A673 (cell line): ENCODE results near the gene EHMT1. TPM values are rescaled to one million over a fixed set of nuclear protein-coding genes. Genes with fewer than 3 reads are reported as not detected.

Experiments used
- BruUV-seq: library from RNA; stranded (reverse); fragments of 400-500 nt; replicated peaks from 2 replicates; lab custom pipeline; 2021; lab: Mats Ljungman, UMichigan
- CTCF ChIA-PET: fragments of 300-600 bp; sonication (Branson Sonifier 250); formaldehyde crosslinking; loops from one replicate; lab custom pipeline; 2022; ENCODE audit warnings: antibody characterized with exemption; lab: Charles Lee
- POLR2A ChIA-PET: fragments of 300-600 bp; sonication (Branson Sonifier 250); formaldehyde crosslinking; loops from one replicate; lab custom pipeline; 2022; ENCODE audit warnings: antibody characterized with exemption; ENCODE audit not compliant: low non-redundant PET; lab: Charles Lee
- DNase-seq: peaks from one replicate; pipeline ENCODE4 v3.0.0-alpha.2; 2015; ENCODE audit warnings: low spot score
- H3K27ac ChIP-seq: fragments of 200-600 bp; sonication (generic); 2 replicates; pipeline ENCODE4 v1.5.1; 2016; ENCODE audit warnings: mixed run types, low read depth, mild to moderate bottlenecking, mixed read lengths, antibody characterized with exemption, low read length; ENCODE audit not compliant: poor library complexity, severe bottlenecking
- H3K27me3 ChIP-seq: fragments of 200-600 bp; sonication (generic); replicated peaks from 2 replicates; pipeline ENCODE4 v1.6.1; 2017; ENCODE audit warnings: mixed run types, low read depth, mild to moderate bottlenecking, mixed read lengths, antibody characterized with exemption, low read length; ENCODE audit not compliant: insufficient read depth, poor library complexity
- H3K36me3 ChIP-seq: fragments of 200-600 bp; sonication (generic); 2 replicates; pipeline ENCODE4 v1.6.1; 2016; ENCODE audit warnings: mixed run types, mild to moderate bottlenecking, mixed read lengths, antibody characterized with exemption, low read length; ENCODE audit not compliant: insufficient read depth, poor library complexity, severe bottlenecking
- H3K4me1 ChIP-seq: fragments of 200-600 bp; sonication (generic); 2 replicates; pipeline ENCODE4 v1.6.1; 2017; ENCODE audit warnings: mixed run types, mild to moderate bottlenecking, mixed read lengths, antibody characterized with exemption, low read length; ENCODE audit not compliant: insufficient read depth, poor library complexity, severe bottlenecking
- H3K4me3 ChIP-seq: fragments of 200-600 bp; sonication (generic); 2 replicates; pipeline ENCODE4 v1.5.1; 2016; ENCODE audit warnings: low read depth, mixed run types, mild to moderate bottlenecking, mixed read lengths, low read length; ENCODE audit not compliant: poor library complexity, severe bottlenecking
- H3K9me3 ChIP-seq: fragments of 200-600 bp; sonication (generic); 2 replicates; pipeline ENCODE4 v1.6.1; 2016; ENCODE audit warnings: mixed run types, low read depth, mild to moderate bottlenecking, mixed read lengths, antibody characterized with exemption, low read length; ENCODE audit not compliant: poor library complexity, severe bottlenecking
- EZH2 ChIP-seq: fragments of 200-600 bp; sonication (generic); IDR thresholded peaks from 2 replicates; pipeline ENCODE4 v1.6.1; 2017; ENCODE audit warnings: borderline replicate concordance, low read depth, mild to moderate bottlenecking, mixed read lengths, antibody characterized with exemption, low read length; ENCODE audit not compliant: poor library complexity, severe bottlenecking
- intact Hi-C: fragments of 100-400 bp; cut with micrococcal nuclease; formaldehyde crosslinking; loops from one replicate; pipeline ENCODE4 v1.10.0; 2022; ENCODE audit not compliant: unreplicated experiment
- total RNA-seq: library from RNA; stranded (reverse); gene quantifications from 2 replicates; pipeline ENCODE4 v1.2.3, GENCODE V29; 2021
- TF ChIP-seq, protein P1 (sequence below): fragments of 300-800, 200-600 bp; sonication (generic); conservative IDR thresholded peaks from 2 replicates; pipeline ENCODE4 v1.5.1; 2017; ENCODE audit warnings: low read depth, mild to moderate bottlenecking, antibody characterized with exemption, low read length, moderate library complexity, mixed read lengths

Gene EHMT1
- total RNA-seq, 1 experiment from 2014 or later: 115 TPM

- BruUV-seq: no TSS peak
- intact Hi-C loops: no loop called here
- TF ChIP-seq, protein P1, sequence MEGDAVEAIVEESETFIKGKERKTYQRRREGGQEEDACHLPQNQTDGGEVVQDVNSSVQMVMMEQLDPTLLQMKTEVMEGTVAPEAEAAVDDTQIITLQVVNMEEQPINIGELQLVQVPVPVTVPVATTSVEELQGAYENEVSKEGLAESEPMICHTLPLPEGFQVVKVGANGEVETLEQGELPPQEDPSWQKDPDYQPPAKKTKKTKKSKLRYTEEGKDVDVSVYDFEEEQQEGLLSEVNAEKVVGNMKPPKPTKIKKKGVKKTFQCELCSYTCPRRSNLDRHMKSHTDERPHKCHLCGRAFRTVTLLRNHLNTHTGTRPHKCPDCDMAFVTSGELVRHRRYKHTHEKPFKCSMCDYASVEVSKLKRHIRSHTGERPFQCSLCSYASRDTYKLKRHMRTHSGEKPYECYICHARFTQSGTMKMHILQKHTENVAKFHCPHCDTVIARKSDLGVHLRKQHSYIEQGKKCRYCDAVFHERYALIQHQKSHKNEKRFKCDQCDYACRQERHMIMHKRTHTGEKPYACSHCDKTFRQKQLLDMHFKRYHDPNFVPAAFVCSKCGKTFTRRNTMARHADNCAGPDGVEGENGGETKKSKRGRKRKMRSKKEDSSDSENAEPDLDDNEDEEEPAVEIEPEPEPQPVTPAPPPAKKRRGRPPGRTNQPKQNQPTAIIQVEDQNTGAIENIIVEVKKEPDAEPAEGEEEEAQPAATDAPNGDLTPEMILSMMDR: no peak
- no peak for TF ChIP-seq EZH2
- no peak for DNase-seq
- Histone ChIP-seq H3K4me1 (no peaks in the 10 kb centered on the region), H3K27ac (no peak overlapping the region), H3K4me3 (no peak overlapping the region), H3K9me3 (no peaks in the 10 kb centered on the region), H3K27me3 (no peaks in the 10 kb centered on the region), H3K36me3 (peaks cover 35% of the 10 kb centered on the region)
- ChIA-PET POLR2A (no interaction called here), CTCF (no interaction called here)
Measured at GRCh38 chr9:137816531-137817235, 197.9 kb downstream of the EHMT1 start.

DNA sequence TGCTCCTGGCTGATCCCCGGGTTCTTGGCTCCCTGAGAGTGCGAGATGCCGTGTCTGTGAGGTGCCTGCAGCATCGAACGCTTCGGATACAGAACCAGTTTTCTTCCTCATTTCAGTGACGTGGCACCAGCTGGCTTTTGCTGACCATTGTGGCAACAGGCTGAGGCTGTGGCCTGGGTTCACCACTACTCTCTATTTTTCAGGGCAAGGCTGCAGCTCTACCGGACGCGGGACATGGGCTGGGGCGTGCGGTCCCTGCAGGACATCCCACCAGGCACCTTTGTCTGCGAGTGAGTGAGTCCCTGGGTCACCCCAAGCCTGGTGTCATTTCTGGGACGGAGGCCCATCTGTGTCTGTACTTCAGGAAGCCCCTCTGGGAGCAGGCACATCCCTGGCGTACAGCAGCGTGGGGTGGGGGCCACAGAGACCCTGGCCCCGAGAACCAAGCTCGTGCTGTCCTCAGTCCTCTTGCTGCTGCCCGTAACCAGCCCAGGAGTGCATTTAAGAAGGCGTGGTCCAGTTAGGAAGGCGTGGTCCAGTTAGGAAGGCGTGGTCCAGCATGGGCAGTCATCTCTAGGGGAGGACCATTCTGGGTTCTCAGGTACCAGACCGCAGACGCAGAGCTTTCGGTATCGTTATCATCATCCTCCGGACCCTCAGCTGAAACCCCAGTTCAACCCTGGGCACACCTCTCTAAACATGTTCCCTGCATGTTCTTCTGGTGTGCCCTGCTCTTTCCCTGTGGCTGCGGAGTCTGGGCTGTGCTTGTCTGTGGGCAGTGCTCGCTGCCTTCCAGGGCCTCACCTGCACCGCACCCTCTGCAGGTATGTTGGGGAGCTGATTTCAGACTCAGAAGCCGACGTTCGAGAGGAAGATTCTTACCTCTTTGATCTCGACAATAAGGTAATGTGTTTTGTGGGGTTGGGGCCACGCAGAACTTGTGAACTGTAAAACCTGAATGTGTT is 198.7 kb downstream of the EHMT1 start:
- Histone ChIP-seq H3K4me1 (no peaks in the 10 kb centered on the region), H3K36me3 (peaks cover 37% of the 10 kb centered on the region), H3K27ac (no peak overlapping the region), H3K4me3 (no peak overlapping the region), H3K27me3 (no peaks in the 10 kb centered on the region), H3K9me3 (no peaks in the 10 kb centered on the region)
- intact Hi-C loops: no loop called here
- TF ChIP-seq, protein P1: no peak
- TF ChIP-seq EZH2: no peak
- ChIA-PET CTCF (no interaction called here), POLR2A (no interaction called here)
- no TSS peak for BruUV-seq
- no peak for DNase-seq

GRCh38 chr9:137818286-137818685 is 199.5 kb downstream of the EHMT1 start:
- Histone ChIP-seq H3K9me3 (no peaks in the 10 kb centered on the region), H3K27me3 (no peaks in the 10 kb centered on the region), H3K4me1 (no peaks in the 10 kb centered on the region), H3K4me3 (no peak overlapping the region), H3K36me3 (peaks cover 35% of the 10 kb centered on the region), H3K27ac (no peak overlapping the region)
- BruUV-seq: no TSS peak
- POLR2A ChIA-PET: no interaction called here
- CTCF ChIA-PET: no interaction called here
- DNase-seq: no peak
- TF ChIP-seq, protein P1: no peak
- TF ChIP-seq EZH2: no peak
- intact Hi-C loops: no loop called here
